Upper lobe of left lung (tissue), 4 donors: ENCODE data around the gene CMTR1.

Source experiments
- POLR2A ChIP-seq, 4 donors: fragments of 450-650 bp; IDR thresholded peaks; one replicate each; pipeline ENCODE4 v1.5.1; 2016 to 2017; ENCODE audit warnings: antibody characterized with exemption in 4 of 4, mild to moderate bottlenecking in 2 of 4
- TF ChIP-seq, protein P1 (sequence below), 6 experiments: fragments of 450-650 bp in 4 of 6; fragments of 200-600 bp in 2 of 6; sonication (generic) in 2 of 6; IDR thresholded peaks; one replicate each; pipeline ENCODE4 v1.5.1; 2016 to 2019; ENCODE audit warnings: antibody characterized with exemption in 6 of 6

DNA sequence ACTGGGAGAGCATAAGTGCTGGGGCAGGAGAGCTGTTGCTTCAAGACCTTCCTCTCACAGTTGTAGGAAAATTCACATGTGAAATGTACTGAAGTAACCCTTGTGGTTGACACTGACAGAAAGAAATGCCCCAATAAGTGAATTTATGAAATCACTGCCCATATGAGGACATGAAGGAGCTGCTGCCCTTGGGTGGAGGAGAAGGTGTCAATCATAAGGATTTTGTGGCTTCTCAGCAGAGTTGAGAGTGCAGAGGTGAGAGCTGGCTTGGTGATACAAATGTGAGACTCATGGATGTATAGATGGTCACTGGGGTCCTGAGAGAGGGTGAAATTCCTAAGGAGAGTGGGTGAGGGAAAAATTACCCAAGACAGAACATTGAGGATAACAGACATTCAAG lies 33.9 kb upstream of the CMTR1 start:
- TF ChIP-seq, protein P1, sequence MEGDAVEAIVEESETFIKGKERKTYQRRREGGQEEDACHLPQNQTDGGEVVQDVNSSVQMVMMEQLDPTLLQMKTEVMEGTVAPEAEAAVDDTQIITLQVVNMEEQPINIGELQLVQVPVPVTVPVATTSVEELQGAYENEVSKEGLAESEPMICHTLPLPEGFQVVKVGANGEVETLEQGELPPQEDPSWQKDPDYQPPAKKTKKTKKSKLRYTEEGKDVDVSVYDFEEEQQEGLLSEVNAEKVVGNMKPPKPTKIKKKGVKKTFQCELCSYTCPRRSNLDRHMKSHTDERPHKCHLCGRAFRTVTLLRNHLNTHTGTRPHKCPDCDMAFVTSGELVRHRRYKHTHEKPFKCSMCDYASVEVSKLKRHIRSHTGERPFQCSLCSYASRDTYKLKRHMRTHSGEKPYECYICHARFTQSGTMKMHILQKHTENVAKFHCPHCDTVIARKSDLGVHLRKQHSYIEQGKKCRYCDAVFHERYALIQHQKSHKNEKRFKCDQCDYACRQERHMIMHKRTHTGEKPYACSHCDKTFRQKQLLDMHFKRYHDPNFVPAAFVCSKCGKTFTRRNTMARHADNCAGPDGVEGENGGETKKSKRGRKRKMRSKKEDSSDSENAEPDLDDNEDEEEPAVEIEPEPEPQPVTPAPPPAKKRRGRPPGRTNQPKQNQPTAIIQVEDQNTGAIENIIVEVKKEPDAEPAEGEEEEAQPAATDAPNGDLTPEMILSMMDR (IDR thresholded peaks at IDR 0.05) = no peak
- TF ChIP-seq POLR2A (IDR thresholded peaks at IDR 0.05) = no peak
